Measurements from ENCODE around the gene SMIM20. TPM values are rescaled to one million over a fixed set of nuclear protein-coding genes. Genes with fewer than 3 reads are reported as not detected.

Gene SMIM20
- total RNA-seq, 2 donors from 2014 or later, result 36.5 to 37.4 TPM

GRCh38 chr4:25872851-25873631 is 41.0 kb upstream of the SMIM20 start:
- DNase-seq, result no peak
- intact Hi-C loops (cut with DNase I), result no loop called here
- H3K27ac ChIP-seq, result no peak overlapping the region

GRCh38 chr4:25873632-25874129 is 40.3 kb upstream of the SMIM20 start:
- no peaks in the 10 kb centered on the region for H3K4me1 ChIP-seq
- no peaks in the 10 kb centered on the region for H3K36me3 ChIP-seq
- H3K27ac ChIP-seq, result no peak overlapping the region
- no peak for DNase-seq
- intact Hi-C loops (cut with DNase I), result no loop called here
- H3K27me3 ChIP-seq, result no peaks in the 10 kb centered on the region
- H3K9ac ChIP-seq (ENCODE audit: low read depth in 2 of 2, low read length in 2 of 2), result no peak overlapping the region
- no peak for TF ChIP-seq CTCF (IDR thresholded peaks at IDR 0.05)
- no peak overlapping the region for H3K4me3 ChIP-seq
- H3K9me3 ChIP-seq, result no peaks in the 10 kb centered on the region

More at GRCh38 chr4:25872851-25873631, 41.0 kb upstream of the SMIM20 start:
- TF ChIP-seq CTCF (IDR thresholded peaks at IDR 0.05), result no peak
- Histone ChIP-seq H3K27me3 (no peaks in the 10 kb centered on the region), H3K36me3 (no peaks in the 10 kb centered on the region), H3K4me3 (no peak overlapping the region), H3K9ac (ENCODE audit: low read depth in 2 of 2, low read length in 2 of 2) (no peak overlapping the region), H3K9me3 (no peaks in the 10 kb centered on the region), H3K4me1 (no peaks in the 10 kb centered on the region)

- no peak for TF ChIP-seq CTCF (IDR thresholded peaks at IDR 0.05)
- H3K27ac ChIP-seq, result no peak overlapping the region
- intact Hi-C loops (cut with DNase I), result no loop called here
Measured at GRCh38 chr4:25874655-25875054, 39.4 kb upstream of the SMIM20 start.

GRCh38 chr4:25875281-25875745 is 38.7 kb upstream of the SMIM20 start:
- Histone ChIP-seq H3K9me3 (no peaks in the 10 kb centered on the region), H3K4me3 (no peak overlapping the region), H3K4me1 (no peaks in the 10 kb centered on the region), H3K36me3 (no peaks in the 10 kb centered on the region), H3K9ac (ENCODE audit: low read depth in 2 of 2, low read length in 2 of 2) (no peak overlapping the region), H3K27me3 (no peaks in the 10 kb centered on the region), H3K27ac (no peak overlapping the region)
- TF ChIP-seq CTCF (IDR thresholded peaks at IDR 0.05), result no peak
- intact Hi-C loops (cut with DNase I), result no loop called here
- no peak for DNase-seq

More at GRCh38 chr4:25874655-25875054, 39.4 kb upstream of the SMIM20 start:
- H3K9me3 ChIP-seq, result no peaks in the 10 kb centered on the region
- H3K4me1 ChIP-seq, result no peaks in the 10 kb centered on the region
- H3K4me3 ChIP-seq, result no peak overlapping the region
- H3K27me3 ChIP-seq, result no peaks in the 10 kb centered on the region
- no peak overlapping the region for H3K9ac ChIP-seq (ENCODE audit: low read depth in 2 of 2, low read length in 2 of 2)
- DNase-seq, result no peak
- H3K36me3 ChIP-seq, result no peaks in the 10 kb centered on the region

GRCh38 chr4:25878676-25879075 is 35.3 kb upstream of the SMIM20 start:
- Histone ChIP-seq H3K9ac (ENCODE audit: low read depth in 2 of 2, low read length in 2 of 2) (no peak overlapping the region), H3K4me1 (no peaks in the 10 kb centered on the region), H3K4me3 (no peak overlapping the region), H3K27ac (no peak overlapping the region), H3K36me3 (no peaks in the 10 kb centered on the region), H3K9me3 (no peaks in the 10 kb centered on the region), H3K27me3 (no peaks in the 10 kb centered on the region)
- no peak for TF ChIP-seq CTCF (IDR thresholded peaks at IDR 0.05)
- no peak for DNase-seq
- intact Hi-C loops (cut with DNase I), result no loop called here

All from colonic mucosa (tissue), 4 donors.